ENCODE data around the gene SSRP1.

GRCh38 chr11:57353446-57353845, 17.8 kb upstream of the SSRP1 start:
- TF ChIP-seq POU2F2 (IDR thresholded peaks at IDR 0.05; ENCODE audit: low read depth, low read length) (no peak), POLR2AphosphoS5 (IDR thresholded peaks at IDR 0.05; ENCODE audit: low read depth, low read length) (no peak), POLR2A (IDR thresholded peaks at IDR 0.05; ENCODE audit: low read depth, low read length) (no peak), TAF1 (IDR thresholded peaks at IDR 0.05; ENCODE audit: low read depth, low read length) (no peak), SPI1 (IDR thresholded peaks at IDR 0.05; ENCODE audit: low read depth, low read length) (no peak), PAX5 (IDR thresholded peaks at IDR 0.05; ENCODE audit: insufficient read depth, low read length, severe bottlenecking) (no peak)

Measured in GM12891 (cell line).